ENCODE data around the gene HYAL1.

HYAL1 gene

GRCh38 chr3:50259432-50260026 is 43.8 kb downstream of the HYAL1 start:
- Histone ChIP-seq H3K4me1 (ENCODE audit: control insufficient read depth, insufficient read depth, low read length) (no peaks in the 10 kb centered on the region; the same call in 1 of the 2 replicates), H3K9me3 (ENCODE audit: control insufficient read depth, insufficient read depth, low read depth, low read length) (no peaks in the 10 kb centered on the region), H3K4me3 (ENCODE audit: low read depth, low read length) (no peak overlapping the region), H3K27ac (ENCODE audit: extremely low read depth, low read depth, low read length) (peak overlapping the region; percentile 86; the same call in 1 of the 2 replicates), H3K36me3 (ENCODE audit: control insufficient read depth in 2 of 2, insufficient read depth in 1 of 2, low read length in 2 of 2) (peaks cover 5 to 27% of the 10 kb centered on the region in 2 experiments)
- POLR2A ChIA-PET = interaction anchor here (1.5 kb wide), 1 partner anchor 68 kb away, joined by 5 read pairs; the partner anchor contains the start of gene TUSC2
- CTCF ChIA-PET = interaction anchor here (0.6 to 3.9 kb wide), 16 partner anchors 11 to 134 kb away, joined by 3 to 49 read pairs (median 4); partner anchors contain the start of gene GNAI2
- no peak for TF ChIP-seq ZNF645 (tag by site-specific recombination; IDR thresholded peaks at IDR 0.05)
- peak; percentile 47 for TF ChIP-seq SCRT2 (tag by site-specific recombination; IDR thresholded peaks at IDR 0.05)
- TF ChIP-seq ZNF621 (tag by site-specific recombination; IDR thresholded peaks at IDR 0.05) = no peak
- no peak for TF ChIP-seq WT1 (tag by site-specific recombination; IDR thresholded peaks at IDR 0.05)

- H3K27ac ChIP-seq (ENCODE audit: extremely low read depth, low read depth, low read length) = peak overlapping the region; percentile 31; the same call in 1 of the 2 replicates
These were observed 44.4 kb downstream of the HYAL1 start for GRCh38 chr3:50258979-50259378.

More at GRCh38 chr3:50258979-50259378, 44.4 kb downstream of the HYAL1 start:
- POLR2A ChIA-PET = interaction anchor here (0.6 kb wide), 2 partner anchors 22 to 41 kb away, joined by 4 read pairs; no protein-coding TSS in a partner anchor
- Histone ChIP-seq H3K4me3 (ENCODE audit: low read depth, low read length) (no peak overlapping the region), H3K9me3 (ENCODE audit: control insufficient read depth, insufficient read depth, low read depth, low read length) (no peaks in the 10 kb centered on the region), H3K36me3 (ENCODE audit: control insufficient read depth in 2 of 2, insufficient read depth in 1 of 2, low read length in 2 of 2) (peaks cover 5 to 29% of the 10 kb centered on the region in 2 experiments), H3K4me1 (ENCODE audit: control insufficient read depth, insufficient read depth, low read length) (no peaks in the 10 kb centered on the region; the same call in 1 of the 2 replicates)
- CTCF ChIA-PET = interaction anchor here (0.6 to 3.9 kb wide), 11 partner anchors 11 to 135 kb away, joined by 3 to 49 read pairs (median 3); partner anchors contain the start of gene GNAI2
- peak; percentile 32; the same call in 1 of the 2 replicates for TF ChIP-seq KLF1 (tag by site-specific recombination; IDR thresholded peaks at IDR 0.05)
- TF ChIP-seq ZNF174 (tag by site-specific recombination; IDR thresholded peaks at IDR 0.05) = no peak
- no peak for TF ChIP-seq CTCF (tag by site-specific recombination; IDR thresholded peaks at IDR 0.05)
- TF ChIP-seq SP2 (tag by site-specific recombination; IDR thresholded peaks at IDR 0.05) = no peak
- no peak for TF ChIP-seq ZNF624 (tag by site-specific recombination; IDR thresholded peaks at IDR 0.05)
- TF ChIP-seq ZNF280C (tag by site-specific recombination; IDR thresholded peaks at IDR 0.05) = no peak
- TF ChIP-seq ZNF16 (tag by site-specific recombination; IDR thresholded peaks at IDR 0.05; ENCODE audit: low read depth) = no peak
- no peak for TF ChIP-seq BCL11B (tag by site-specific recombination; IDR thresholded peaks at IDR 0.05; ENCODE audit: low read depth)
- no peak for TF ChIP-seq ZNF513 (tag by site-specific recombination; IDR thresholded peaks at IDR 0.05)
- TF ChIP-seq ZNF843 (tag by site-specific recombination; IDR thresholded peaks at IDR 0.05) = no peak
- TF ChIP-seq ZNF341 (tag by site-specific recombination; IDR thresholded peaks at IDR 0.05; ENCODE audit: low read depth) = peak; percentile 70
- TF ChIP-seq GLIS2 (tag by site-specific recombination; IDR thresholded peaks at IDR 0.05) = peak; percentile 36; the same call in 1 of the 2 replicates
- no peak for TF ChIP-seq BCL11A (tag by site-specific recombination; IDR thresholded peaks at IDR 0.05; ENCODE audit: low read depth)
